DLD1 (cell line): ENCODE data around the gene RAB6A.
"Not testable (repeated sequence)": the region's sequence is repeated elsewhere in the genome, so short reads cannot be mapped to it uniquely, and the experiment has no call there.

Source experiments
- in situ Hi-C: cut with HindIII; loops from 2 replicates; pipeline ENCODE4 v1.10.0; 2017; ENCODE audit warnings: low sequenced_read_pairs

Gene RAB6A

DNA sequence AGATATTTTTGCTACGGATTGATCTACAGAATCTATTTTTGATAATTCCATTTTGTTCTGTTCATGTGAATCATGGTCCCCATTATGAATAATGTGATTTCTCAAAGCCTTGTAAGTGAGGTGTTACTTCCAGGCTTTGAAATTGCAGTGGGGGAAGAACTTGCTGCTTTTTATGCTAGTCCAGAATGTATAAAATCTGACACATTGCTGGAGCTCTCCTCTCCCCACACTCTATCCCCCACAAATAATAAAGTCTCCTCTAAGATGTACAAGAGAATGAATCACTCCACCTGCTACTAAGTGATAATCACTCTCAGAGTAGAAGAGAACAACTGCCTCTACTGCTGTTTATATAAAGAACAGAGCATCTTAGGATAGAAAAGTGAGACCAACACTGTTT lies 5.9 kb upstream of the RAB6A start:
- in situ Hi-C loops, result no loop called here

DNA sequence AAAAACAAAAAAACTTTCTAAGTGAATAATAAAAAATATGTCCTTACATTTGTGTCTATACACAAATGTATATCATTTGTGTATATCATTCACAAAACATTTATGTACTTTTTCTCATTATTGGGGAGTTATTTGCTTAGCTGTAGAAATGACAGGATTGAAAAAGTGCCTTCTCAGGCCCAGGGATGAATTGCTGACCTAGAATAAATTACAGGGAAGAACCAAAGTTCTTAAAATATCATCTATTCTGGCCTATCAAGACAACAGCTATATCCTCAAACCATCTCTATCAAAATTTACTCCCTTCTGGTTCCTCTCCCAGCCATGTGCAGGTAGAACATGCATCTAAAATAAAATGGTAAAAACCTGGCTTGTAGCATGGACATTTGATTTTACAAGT lies 1.9 kb upstream of the RAB6A start:
- in situ Hi-C loops, result no loop called here

DNA sequence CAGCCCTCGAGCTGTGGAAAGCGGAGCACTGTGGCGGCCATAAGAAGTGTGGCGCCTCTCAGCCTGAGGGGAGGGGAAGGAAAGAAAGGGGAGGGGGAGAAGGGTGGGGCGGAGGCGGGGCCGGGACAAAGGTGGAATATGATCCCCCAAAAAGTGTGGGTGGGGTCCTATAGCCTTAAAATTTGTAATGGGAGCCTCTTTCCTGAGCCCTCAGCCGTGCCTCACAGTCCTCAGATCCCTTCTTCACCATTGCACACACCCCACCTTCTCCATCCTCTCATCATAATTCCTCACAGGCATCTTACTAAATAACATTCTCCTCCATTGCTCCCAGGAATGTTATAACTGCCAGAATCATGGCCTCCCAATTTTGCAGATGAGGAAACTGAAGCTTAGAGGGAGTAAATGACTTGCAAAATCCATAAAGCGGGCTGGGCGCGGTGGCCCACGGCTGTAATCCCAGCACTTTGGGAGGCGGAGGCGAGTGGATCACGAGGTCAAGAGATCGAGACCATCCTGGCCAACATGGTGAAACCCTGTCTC lies 600 bp upstream of the RAB6A start:
- in situ Hi-C loops, result no loop called here

DNA sequence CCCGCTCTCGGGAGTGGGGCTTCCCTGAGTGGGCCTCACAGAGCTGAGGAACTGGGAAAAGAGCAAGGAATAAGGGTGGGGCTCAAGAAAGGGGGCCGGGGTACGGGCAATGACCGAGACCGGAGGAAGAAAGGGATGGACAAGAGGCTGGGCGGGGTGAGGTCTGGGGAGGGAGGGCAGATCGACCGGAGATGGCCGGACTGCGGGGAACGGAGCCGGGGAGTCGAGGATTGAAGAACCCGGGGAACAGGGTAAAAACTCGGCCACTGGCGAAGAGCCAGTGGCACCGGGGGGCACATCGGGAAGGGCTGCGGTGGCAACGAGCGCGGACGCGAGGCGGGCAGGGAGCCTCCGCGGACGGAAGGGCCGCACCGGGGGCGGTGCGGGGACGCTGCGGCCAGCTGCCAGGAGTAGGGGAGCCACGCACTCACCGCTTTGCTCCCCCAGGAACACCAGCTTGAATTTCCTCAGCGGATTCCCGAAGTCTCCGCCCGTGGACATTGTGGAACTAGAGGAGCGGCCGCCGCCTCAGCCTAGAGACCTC lies 667 bp downstream of the RAB6A start:
- in situ Hi-C loops, result no loop called here

DNA sequence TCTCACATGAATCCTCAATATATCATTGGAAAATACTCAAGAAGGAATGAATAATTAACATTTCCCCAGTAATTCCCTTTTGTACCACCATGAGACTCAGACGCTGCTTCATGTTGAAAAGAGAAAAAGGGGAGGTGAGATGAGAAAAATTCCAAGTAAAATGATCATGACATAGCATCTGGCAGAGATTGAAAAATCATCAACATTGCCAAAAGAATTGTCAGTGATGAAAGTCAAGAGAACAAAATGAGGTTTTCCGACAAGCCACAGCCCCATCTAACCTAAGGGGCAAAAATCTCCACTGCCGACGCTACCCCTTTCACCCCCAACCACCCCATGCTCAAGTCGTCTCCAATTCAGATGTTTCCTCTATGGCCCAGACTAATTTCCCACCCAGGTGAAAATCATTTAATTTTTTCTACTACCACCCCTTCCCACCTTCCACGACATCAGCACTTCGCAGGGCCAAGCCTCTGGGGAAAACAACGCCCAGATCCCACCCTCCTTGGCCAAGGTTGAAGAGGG lies 1.2 kb downstream of the RAB6A start:
- in situ Hi-C loops, result no loop called here

DNA sequence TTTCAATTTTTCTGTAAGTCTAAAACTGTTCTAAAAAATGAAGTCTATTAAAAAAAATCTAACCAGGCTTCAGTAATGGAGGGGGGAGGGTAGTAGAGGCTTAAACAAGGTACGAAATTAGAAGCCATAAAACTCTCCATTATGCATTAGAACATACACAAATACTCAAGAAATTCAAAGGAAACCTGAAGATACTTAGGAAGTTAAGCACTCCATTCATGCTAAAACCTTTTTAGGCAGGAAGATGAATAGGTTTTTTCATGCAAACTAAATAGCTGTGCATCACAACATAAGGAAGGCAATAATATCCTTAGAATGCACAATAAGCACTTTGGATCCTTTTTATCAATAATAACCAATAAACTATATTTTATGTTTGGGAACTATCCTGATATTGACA lies 2.4 kb downstream of the RAB6A start:
- in situ Hi-C loops, result no loop called here

DNA sequence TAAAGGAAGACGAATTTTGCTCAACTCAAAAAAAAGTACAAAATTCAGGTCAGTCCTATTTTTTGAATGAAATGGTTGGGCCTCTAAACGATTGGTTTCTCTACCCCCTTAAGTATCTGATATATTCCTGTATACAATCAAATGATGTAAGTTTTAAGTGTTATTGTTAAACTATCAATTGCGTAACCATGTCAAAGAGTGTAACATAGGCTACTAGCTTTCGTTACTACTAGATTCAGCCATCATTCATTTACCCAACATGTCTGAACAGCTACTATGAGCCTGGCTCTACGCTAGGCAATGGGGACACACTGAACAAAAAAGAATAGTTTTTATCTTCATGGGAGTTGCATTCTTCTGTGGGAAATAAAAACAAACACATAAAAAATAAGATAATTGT lies 3.3 kb downstream of the RAB6A start:
- in situ Hi-C loops, result no loop called here

DNA sequence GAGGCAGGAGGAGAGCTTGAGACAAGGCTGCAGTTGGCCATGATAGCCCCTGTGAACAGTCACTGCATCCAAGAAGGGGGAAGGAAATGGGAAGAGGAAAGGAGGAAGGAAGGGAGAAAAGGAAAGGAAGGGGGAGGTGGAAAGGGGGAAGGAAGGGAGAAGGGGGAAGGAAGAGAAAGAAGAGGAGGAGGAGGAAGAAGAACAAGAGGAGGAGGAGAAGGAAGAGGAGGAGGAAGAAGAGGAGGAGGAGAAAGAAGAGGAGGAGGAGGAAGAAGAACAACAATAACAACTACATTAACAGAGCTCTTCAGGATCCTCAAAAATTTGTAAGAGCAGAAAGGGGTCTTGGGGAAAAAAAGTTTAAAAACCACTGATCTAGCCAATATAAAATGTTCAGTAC lies 5.2 kb downstream of the RAB6A start:
- in situ Hi-C loops, result no loop called here

DNA sequence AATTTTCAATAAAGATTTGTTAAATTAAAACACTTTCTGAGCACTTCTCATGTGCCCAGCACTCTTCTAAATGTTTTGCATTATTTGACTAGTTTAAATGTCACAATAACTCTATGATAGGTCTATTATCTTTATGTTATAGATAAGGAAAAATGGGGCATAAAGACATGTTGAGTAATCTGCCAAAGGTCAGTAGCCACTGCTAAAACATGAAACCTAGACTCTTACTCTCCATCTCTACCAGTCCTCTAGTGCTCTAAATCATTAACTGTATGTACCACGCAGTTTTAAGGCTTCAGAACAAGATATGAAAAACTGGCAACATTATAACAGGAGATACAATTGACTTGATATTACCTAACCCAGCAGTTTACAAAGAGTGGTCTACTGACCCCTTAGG lies 6.9 kb downstream of the RAB6A start:
- in situ Hi-C loops, result no loop called here

DNA sequence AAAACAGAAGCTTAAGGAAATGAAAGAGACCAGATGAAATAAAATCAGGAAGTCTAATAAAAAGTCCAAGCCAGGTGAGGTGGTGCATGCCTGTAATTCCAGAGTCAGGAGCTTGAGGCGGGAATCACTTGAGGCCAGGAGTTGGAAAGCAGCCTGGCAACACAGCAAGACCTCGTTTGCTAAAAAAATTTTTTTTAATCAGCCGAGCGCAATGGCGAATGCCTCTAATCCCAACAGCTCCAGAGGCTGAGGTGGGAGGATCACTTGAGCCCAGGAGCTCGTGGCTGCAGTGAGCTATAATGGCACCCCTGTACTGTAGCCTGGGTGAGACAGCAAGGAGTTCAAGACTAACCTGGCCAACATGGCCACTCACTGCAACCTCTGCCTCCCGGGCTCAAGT lies 8.0 kb downstream of the RAB6A start:
- in situ Hi-C loops, result no loop called here

DNA sequence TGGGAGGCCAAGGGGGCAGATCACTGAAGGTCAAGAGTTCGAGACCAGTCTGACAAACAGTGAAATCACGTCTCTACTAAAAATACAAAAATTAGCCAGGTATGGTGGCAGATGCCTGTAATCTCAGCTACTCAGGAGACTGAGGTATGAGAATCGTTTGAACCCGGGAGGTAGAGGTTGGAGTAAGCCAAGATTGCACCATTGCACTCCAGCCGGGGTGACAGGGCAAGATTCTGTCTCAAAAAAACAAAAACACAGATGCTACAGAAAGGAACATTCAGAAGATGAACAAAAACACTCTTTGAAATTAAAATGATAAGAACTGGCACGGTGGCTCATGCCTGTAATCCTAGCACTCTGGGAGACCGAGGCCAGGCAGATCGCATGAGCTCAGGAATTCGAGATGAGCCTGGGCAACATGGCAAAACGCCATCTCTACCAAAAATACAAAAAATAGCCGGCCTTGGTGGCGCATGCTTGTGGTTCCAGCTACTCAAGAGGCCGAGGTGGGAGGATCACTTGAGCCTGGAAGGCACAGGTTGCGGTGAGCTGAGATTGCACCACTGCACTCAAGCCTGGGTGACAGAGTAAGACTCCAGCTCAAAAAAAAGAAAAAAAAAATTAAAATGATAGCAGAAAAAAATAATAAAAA lies 8.5 kb downstream of the RAB6A start:
- in situ Hi-C loops, result no loop called here

DNA sequence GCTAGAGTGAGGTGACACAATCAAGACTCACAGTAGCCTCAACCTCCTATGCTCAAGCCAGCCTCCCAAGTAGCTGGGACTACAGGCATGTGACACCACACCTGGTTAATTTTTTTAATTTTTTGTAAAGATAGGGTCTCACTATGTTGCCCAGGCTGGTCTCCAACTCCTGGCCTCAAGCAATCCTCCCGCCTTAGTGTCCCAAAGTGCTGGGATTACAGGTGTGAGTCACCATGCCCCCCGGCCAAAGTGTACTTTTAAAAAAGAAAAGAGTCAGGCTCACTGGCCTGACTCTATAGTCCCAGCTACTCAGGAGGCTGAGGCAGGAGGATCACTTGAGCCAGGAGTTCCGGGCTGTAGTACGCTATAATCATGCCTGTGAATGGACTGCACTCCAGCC lies 10.0 kb downstream of the RAB6A start:
- in situ Hi-C loops, result not testable (repeated sequence)

DNA sequence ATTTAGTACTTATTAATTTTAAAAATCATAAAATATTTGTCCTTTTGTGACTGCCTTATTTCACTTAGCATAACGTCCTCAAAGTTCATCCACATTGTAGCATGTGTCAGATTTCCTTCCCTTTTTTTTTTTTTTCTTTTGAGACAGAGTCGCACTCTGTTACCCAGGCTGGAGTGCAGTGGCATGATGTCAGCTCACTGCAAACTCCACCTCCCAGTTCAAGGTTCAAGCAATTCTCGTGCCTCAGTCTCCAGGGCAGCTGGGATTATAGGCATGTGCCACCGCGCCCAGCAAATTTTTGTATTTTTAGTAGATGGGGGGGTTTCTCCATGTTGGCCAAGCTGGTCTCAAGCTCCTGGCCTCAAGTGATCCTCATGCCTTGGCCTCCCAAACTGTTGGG lies 10.6 kb downstream of the RAB6A start:
- in situ Hi-C loops, result no loop called here

DNA sequence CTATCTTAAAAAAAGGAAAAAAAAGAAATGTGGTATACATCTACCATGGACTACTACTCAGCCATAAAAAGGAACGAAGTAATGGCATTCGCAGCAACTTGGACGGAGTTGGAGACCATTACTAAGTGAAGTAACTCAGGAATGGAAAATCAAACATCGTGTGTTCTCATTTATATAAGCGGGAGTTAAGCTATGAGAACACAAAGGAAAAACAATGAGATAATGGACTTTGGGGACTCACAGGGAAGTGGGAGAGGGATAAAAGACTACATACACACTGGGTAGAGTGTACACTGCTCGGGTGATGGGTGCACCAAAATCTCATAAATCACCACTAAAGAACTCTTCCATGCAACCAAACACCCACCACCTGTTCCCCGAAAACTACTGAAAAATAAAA lies 11.8 kb downstream of the RAB6A start:
- in situ Hi-C loops, result no loop called here

DNA sequence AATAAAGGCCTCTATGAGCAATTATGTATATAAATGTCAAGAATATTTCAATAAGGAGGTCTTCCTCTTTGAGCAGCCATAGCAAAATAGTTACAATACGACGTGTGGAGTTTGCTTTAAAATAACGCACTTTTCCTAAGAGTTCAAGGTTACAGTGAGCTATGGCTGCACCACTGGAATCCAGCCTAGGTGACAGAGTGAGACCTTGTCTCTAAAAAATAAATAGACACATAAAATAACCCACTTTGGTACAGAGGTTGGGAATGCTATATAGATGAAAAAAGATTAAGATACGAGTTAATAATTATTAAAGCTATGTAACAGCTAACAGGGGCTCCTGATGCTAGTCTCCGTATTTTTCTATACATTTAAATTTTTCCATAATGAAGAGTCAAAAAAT lies 12.6 kb downstream of the RAB6A start:
- in situ Hi-C loops, result no loop called here

DNA sequence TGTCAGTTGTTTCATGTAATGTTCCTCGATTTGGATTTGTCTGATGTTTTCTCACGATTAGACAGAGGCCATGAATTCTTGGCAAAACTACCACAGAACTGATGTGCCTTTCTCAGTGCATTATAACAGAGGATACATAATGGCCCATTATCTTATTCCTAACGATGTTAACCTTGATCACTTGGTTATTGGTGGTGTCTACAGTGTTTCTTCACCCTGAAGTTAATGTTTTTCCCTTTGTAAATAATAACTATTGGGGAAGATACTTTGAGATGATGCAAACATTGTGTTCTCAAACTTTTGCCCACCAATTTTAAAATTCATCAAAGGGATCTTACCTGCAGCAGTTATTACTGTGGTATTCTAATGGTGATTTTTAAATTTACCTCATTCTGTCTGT lies 13.1 kb downstream of the RAB6A start:
- in situ Hi-C loops, result no loop called here

DNA sequence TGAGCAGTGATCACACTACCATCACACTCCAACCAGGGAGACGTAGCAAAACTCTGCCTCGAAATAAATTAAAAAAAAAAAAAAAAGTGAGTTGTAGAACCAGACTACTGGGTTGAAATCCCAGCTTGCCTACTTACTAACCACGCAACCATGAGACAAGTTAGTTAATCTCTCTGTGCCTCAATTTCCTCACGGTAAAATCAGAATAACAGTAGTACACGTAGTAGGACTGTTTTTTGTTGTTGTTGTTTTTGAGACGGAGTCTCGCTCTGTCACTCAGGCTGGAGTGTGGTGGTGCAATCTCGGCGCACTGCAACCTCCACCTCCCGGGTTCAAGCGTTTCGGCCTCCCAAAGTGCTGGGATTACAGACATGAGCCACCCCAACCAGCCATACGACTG lies 14.2 kb downstream of the RAB6A start:
- in situ Hi-C loops, result no loop called here

DNA sequence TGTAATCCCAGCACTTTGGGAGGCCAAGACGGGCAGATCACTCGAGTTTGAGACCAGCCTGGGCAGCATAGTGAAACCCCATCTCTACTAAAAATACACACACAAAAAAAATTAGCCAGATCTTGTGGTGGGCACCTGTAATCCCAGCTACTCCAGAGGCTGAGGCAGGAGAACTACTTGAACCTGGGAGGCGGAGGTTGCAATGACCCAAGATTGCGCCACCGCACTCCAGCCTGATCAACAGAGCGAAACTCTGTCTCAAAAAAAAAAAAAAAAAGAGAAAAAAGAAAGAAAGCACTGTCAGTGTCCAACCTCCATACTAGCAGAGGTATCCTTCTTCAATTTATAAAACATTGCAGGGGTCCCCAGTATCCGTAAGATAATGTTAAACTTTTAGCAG lies 17.8 kb downstream of the RAB6A start:
- in situ Hi-C loops, result no loop called here

DNA sequence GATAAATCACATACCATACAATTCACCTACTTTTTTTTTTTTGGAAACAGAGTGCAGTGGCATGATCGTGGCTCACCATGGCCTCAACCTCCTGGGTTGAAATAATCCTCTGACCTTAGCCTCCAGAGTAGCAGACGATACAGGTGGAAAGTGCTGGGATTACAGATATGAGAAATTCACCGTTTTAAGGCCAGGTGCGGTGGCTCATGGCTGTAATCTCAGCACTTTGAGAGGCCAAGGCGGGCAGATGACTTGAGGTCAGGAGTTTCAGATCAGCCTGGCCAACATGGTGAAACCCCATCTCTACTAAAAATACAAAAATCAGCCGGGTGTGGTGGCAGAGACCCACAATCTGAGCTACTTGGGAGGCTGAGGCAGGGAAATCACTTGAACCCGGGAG lies 24.9 kb downstream of the RAB6A start:
- in situ Hi-C loops, result not testable (repeated sequence)

DNA sequence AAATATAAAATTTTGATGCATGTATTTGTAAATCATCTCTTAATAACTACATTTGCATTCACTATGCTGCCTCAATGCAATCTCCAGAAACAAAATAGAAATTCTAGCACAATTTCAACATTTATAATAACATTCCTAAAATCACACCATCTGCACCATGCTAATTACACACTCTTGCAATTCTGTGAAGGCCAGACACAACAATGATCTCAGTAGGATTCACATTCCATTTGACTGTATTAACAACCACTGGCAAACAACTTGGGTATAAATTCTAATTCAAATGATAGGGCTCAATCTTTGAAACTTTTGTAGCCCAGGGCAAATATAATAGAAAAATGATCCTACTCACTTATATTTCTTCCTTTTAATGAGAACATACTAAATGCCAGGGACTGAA lies 25.9 kb downstream of the RAB6A start:
- in situ Hi-C loops, result no loop called here

DNA sequence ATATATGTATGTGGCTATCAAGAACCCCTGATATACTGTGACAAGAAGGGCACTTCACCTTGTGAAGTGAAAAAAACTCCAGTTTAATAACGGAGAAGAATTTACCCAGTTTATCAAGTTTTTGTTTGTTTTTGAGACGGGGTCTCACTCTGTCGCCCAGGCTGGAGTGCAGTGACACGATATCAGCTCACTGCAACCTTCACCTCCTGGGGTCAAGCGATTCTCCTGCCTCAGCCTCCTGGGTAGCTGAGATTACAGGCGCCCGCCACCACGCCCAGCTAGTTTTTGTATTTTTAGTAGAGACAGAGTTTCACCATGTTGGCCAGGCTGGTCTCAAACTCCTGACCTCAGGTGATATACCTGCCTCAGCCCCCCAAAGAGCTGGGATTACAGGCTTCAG lies 26.9 kb downstream of the RAB6A start:
- in situ Hi-C loops, result not testable (repeated sequence)

DNA sequence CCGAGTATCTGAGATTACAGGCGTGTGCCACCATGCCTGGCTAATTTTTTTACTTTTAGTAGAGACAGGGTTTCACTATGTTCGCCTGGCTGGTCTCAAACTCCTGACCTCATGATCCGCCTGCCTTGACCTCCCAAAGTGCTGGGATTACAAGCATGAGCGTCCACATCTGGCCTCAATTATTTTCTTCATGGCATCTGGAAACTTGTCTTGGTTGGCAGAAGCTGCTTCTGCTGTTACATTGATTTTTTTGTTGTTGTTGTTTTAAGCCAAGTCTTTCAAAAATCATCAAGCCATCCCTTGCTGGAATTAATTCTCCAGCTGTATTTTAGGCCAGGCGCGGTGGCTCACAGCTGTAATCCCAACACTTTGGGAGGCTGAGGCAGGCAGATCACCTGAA lies 27.9 kb downstream of the RAB6A start:
- in situ Hi-C loops, result not testable (repeated sequence)
